Middle frontal gyrus (tissue), 1 donor: ENCODE data around the gene MAST3.
A peak's percentile ranks its signal among the peaks of the same experiment; 100 is the strongest.
"Not testable (repeated sequence)": the region's sequence is repeated elsewhere in the genome, so short reads cannot be mapped to it uniquely, and the experiment has no call there.

ENCODE experiments used
- DNase-seq: peaks from one replicate; pipeline ENCODE4 v3.0.0-alpha.2; 2015; ENCODE audit warnings: low spot score; ENCODE audit errors: extremely low spot score

Gene MAST3

DNA sequence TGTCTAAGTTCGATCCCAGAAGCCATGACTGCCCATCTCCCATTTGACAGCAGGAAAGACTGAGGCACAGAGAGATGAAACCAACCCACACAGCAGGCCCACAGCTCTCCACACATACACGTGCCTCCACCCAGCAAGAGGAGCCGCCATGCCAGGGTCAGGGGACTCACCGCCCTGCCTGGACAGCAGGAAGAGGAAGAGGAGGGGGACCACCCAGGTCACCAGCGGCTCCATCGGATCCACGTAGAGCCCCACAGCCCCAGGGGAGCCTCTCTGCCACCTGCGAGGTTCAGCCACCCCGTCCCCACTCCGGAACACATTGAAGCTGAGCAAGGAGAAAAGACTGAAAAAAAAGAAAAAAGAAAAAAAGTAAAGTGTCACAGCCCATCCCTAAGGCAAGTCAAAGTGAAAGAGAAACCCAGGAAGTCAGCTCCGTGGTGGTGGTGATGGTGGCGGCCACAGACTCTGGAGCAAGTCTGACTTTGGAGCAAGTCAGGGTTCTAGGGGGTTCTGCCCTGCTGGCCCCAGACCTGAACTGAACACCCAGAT, 10.9 kb upstream of the MAST3 start, which contains the start of gene IL12RB1:
IL12RB1 (minus strand) TSS at position 345 of the 549 bp plus-strand sequence; CDS start at position 234, 111 bp downstream.
- DNase-seq = no peak

DNA sequence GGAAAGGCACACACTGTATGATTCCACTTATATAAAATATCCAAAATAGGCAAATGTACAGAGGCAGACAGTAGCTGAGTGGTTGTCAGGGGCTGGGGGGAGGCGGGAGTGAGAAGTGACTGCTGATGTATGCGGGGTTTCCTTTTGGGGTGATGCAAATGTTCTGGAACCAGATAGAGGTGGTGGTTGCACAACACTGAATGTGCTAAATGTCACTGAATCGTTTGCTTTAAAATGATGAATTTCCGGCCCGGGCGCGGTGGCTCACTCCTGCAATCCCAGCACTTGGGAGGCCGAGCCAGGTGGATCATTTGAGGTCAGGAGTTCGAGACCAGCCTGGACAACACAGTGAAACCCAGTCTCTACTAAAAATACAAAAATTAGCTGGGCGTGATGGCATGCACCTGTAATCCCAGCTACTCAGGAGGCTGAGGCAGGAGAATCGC, 8.5 kb upstream of the MAST3 start:
- peak; percentile 42 for DNase-seq

DNA sequence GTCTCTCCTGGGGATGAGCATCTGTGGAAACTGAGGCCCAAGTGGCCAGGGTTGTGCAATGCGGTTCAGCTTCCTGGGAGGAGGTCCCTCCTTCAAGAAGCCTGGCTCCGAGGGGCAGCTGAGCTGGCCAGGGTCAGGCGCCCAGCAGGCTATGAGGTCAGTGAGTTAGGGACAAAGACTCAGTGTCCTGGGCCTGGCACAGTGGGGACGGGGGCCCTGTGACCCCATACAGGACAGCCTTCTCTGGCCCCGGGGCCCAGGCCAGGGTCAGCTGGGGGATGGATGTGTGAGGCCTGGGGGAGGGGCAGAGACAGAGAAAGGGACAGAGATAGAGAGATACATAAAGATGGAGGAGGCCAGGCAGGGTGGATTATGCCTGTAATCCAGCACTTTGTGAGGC, 7.9 kb upstream of the MAST3 start:
- peak; percentile 58 for DNase-seq

DNA sequence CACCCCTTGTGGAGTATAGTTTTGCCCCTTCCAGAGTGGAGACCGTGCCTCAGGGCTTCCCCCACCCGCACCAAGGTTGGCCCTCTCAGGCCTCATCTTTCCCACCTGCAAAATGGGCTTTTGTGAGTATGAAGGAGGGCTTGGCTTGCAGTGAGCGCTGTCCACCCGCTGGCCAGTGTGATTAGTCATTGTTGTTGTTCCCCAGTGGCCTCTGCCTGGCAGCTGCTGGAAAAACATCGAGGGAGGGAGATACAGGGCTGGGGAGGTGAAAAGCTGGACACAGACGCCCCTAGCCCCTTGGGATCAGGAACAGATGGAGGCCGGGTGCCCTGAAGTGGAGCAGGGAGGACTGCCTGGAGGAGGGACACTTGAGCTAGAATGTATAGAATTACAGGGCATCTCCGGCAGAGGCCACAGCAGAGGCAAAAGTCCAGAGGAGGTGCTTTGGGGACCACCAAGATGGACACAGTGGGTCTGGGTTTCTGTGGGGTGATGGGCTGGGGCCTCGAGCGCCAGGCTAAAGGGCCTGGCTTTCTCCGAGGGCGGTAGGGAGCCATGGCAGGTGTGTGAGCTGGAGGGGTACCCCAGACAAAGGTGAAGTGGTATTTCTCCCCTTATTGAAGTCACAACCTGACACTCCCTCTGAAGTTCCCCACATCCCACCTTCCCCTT, 6.9 kb upstream of the MAST3 start:
- no peak for DNase-seq

DNA sequence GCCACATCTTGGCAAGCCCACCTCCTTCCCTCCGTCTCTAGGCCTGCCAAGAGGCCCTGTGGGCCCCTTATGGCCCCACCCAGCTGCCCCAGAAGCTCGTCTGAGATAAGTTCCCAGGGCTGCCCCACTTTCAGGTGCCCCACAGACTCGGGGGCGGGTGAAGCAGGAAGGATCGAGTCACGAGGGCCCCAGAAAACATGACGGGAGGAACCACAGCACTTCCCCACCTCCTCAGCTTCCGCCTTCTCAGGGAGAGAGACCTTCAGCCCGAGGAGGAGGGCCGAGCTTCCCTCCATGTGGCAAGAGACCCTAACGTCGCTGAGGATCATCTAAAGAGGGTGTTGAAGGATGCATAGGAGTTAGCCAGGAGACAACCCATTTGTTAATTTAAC, 6.4 kb upstream of the MAST3 start:
- DNase-seq = no peak

DNA sequence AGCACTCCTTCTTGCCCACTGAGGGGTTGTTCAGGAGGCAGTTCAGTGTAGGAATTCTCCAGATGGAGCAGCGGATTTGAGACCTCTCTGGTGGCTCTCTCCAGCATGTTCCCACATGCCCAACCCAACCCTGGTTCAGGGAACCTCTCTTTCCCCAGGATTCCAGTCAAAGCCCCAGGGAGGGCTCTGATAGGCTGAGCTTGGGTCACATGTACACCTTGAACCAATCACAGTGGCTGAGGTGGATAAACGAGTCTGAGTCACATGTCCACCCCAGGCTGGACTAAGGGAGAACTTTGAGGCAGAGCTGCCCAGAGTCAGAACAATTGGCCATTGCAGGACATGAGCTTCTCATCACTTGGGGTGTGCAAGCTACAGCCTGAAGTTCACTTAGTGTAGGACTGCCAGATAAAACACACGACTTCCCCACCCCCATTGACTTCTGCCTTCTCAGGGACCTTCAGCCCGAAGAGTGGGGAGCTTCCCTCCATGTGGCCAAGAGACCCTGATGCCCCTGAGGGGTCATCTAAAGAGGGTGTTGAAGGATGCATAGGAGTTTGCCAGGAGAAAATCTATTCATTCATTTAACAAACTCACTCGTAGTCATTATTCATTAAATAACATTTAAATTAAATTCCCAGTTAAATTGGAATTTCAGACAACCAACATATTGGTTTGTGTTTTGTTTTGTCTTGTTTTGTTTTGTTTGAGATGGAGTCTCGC, 4.0 kb upstream of the MAST3 start:
- no peak for DNase-seq

DNA sequence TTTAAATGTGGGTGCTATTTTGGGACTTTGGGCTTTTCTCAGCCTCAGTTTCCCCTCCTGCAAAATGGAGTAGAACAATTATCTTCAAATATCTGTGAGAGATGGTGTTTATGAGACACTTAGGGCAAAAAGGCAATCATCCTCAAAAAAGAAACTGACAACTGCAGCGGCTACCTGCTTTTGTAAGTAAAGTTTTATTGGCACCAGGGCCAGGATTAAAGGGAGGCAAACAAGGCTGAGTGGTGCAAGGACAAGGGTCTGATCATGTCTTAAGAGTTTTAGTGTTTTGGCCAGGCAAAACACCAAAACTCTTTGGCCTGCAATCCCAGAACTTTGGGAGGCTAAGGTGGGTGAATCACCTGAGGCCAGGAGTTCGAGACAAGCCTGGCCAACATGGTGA, 1.3 kb upstream of the MAST3 start:
- DNase-seq = no peak

DNA sequence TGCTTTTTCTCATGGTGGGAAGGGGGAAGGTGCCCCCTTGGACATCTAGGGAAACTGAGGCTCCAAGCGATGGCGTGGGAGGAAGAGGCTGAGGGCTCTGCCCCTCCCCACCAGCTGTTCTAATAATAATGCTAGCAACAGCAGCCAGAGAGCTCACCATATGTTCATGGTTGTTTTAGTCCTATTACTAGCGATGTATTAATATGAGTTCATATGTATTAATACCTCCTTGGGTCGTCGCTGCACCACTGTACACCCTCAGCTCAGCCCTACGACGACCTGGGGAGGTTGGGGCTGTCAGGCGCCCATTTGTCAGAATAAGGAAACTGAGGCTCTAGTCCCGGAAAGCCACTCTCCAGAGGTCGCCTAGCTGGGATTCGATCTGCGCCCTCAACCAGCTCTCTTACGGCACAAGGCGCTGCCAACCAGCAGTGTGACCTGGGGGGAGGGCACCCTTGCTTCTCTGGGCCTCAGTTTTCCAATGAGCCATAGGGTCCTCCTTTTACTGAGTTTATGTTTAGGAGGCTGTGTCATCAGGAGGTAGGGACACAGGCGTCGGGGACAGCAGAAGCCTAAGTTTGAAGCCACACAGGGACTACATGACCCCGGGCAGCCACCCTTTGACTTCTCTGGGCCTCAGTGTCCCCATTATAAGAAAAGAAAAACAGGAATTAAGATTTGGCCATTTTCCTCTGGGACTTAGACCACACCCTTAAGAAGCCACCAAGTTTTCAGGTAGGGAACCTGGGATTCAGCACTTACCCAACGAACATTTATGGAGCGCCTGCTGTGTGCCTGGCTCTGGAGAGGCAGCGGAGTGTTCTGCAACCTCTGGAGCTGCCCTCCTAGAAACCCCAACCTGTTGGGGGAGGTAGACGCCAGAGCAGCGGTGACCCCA, 664 bp downstream of the MAST3 start:
- DNase-seq = no peak

DNA sequence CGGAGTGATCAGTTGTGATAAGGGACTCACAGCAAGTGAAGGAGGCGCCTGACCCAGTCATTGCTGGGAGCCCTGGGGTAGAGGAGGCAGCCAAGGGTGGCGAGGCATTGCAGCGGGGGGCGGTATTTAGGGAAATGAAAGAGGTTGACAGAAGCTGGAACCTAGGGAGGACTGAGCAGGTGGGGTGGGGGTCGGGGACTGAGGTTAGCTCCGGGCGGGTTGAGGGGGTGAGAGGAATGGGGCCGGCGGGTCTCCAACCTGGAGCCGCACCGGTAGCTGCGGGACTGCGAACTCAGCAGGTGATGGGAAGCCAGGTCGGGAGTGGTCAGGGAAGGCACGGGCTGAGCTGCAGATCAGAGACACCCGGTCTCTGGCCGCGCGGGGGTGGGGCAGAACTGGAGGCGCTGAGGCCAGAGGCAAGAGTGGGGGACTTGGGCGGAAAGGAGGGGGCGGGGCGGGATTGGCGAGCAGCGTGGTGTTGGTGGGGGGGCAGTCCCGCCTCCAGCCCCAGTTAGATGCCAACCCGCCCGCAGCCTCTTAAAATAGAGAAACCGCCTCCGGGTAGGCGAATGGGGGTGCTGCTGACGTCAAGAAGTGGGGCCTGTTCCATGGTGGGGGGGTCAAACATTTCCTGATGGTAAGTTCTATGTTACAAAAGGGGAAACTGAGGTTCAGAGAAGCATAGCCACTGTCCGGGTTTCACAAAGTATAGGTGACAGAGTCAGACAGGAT, 1.5 kb downstream of the MAST3 start:
- DNase-seq = no peak

DNA sequence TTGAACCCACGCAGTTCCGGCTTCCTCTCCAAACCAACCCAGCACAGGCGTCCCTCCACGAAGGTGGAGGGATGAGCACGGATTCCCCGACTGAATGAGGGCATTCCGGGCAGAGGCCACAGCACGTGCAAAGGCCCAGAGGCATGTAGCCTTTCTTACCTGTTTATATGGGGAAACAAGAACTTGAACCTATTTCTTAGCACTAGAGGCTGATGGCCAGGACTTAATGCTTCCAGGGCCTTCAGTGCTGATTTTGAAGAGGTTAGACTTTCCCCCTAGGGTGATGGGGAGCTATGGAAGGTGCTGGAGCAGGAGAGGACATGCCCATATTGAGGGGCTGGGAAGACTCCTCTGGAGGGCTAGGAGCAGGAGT, 2.0 kb downstream of the MAST3 start:
- no peak for DNase-seq

DNA sequence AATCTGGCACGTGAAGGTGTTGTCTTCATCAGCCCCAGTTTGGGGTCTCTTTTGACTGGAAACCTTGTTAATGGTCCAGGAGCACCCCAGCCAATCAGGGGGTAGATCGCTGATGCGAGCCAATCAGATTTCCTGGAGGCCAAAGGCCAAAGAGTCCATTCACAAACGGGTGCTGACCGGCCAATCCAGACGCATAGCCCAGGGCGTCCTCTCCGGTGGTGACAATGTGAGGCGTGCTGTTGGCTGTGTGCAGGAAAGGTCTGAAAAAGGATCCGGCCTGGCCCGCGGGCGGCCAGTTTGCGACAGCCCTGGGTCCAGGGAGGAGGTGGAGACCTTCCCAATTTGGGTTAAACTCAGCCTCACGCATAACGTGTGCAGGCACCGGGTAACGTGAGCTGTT, 3.1 kb downstream of the MAST3 start:
- no peak for DNase-seq

DNA sequence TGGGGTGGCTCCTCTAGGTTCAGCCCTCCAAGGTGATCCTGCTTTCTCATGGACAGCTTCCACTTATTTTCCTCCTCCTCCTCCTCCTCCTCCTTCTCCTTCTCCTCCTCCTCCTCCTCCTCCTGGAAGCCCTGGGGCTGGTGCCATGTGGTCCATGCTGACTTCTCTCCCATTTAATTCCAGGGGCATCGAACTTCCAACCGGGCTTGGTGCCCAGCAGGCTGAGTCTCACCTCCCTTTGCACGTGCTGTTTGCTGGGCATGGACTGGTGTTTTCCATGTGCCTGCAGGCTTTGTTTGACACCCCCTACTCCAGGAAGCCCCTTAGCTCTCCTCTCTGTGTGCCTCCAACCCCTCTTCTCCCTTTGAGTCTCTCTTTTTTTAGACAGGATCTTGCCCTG, 3.7 kb downstream of the MAST3 start:
- DNase-seq = no peak

DNA sequence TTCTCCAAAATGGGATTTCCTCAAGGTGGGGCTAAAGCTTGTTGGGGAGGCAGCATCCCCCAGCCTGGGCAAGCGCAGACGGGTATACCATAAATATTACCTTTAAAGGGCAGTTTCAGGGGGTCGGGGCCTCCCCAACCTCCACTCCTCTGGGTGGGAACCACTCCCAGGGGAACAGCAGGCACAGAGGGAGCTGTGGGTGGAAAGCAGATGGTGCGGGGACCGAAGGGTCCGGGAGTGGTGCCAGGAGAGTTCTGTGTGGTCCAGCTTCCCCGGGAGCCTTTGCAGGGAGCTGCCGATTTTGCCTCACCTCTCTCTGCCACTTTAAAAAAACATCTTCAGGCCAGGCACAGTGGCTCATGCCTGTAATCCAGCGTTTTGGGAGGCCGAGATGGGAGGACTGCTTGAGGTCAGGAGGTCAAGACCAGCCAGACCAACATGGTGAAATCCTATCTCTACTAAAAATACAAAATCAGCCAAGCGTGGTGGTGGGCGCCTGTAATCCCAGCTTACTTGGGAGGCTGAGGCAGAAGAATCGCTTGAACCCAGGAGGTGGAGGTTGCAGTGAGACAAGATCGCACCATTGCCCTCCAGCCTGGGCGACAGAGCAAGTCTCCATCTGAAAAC, 5.5 kb downstream of the MAST3 start:
- peak; percentile 53 for DNase-seq

DNA sequence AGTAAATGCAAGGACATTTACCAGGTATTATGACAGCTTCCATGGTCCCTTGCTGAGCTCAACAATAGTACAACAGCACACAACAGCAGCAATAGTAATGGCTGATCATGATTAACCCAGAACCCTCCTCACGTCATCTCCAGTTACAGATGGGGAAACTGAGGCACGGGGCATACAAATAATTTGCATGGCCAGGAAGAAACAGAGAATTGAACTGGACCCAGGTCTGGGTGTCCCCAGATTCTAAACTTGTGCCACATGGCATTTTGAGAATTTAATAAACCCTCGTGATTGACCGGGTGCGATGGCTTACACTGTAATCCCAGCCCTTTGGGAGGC, 7.2 kb downstream of the MAST3 start:
- DNase-seq = no peak

DNA sequence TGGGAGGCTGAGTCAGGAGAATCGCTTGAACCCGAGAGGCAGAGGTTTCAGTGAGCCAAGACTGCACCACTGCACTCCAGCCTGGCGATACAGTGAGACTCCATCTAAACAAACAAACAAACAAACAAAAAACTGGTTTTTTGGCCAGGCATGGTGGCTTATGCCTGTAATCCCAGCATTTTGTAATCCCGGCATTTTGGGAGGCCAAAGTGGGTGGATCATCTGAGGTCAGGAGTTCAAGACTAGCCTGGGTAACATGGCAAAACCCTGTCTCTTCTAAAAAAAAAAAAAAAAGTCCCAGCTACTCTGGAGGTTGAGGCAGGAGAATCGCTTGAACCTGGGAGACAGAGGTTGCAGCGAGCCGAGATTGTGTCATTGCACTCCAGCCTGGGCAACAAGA, 7.7 kb downstream of the MAST3 start:
- not testable (repeated sequence) for DNase-seq

DNA sequence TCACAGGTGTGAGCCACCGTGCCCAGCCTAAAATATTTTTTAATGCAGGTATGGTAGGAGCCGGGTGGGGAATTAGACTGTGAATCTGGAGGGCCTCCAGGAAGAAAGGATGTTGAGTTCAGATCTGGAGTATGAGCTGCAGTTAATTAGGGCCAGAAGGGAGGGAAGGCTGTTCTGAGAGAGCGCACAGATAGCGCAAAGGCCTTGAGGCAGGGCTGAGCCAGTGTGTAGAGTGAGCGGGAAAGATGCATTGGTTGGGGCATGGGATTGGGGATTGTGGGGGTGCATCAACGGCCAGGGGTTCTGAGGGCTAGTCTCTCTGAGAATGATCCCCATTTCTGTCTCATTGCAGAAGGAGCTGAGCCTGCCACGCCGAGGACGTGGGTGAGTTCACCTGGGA, 9.7 kb downstream of the MAST3 start:
- DNase-seq = no peak

DNA sequence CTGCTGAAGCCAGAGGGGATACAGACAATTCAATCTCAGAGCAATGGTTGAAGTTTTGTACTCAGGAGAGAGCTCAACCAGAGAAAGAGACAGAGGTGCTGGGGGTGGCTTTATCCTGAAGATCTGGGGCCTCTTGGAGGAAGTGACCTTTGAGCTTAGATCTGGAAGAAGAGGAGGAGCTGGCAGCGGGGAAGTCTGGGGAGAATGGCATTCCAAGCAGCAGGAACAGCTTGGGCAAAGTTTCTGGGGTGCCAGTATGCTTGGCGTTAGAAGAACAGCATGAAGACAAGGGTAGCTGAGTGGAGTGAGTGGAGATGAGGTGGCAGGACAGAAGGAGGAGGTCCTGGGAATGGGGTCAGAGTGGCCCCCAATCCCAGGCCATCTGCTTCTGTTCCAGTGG, 11.3 kb downstream of the MAST3 start:
- DNase-seq = no peak

DNA sequence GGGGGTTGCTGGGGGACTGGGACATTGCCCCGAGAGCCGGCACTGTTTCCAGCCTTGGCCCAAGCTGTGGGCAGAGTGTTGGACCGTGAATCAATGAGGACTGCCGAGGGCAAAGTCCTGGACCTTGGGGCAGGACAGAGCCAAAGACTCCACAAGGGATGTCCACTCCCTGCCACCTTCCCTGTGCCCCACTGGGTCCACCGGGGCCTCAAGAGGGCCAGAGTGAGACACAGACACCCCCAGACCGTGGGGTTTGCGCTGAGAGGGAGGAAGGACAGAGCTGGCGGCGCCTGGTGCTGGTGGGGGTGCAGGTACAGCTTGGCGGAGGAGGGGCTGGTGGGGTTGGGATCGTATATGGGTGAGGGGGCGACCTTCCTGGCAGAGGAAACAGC, 11.8 kb downstream of the MAST3 start:
- no peak for DNase-seq

DNA sequence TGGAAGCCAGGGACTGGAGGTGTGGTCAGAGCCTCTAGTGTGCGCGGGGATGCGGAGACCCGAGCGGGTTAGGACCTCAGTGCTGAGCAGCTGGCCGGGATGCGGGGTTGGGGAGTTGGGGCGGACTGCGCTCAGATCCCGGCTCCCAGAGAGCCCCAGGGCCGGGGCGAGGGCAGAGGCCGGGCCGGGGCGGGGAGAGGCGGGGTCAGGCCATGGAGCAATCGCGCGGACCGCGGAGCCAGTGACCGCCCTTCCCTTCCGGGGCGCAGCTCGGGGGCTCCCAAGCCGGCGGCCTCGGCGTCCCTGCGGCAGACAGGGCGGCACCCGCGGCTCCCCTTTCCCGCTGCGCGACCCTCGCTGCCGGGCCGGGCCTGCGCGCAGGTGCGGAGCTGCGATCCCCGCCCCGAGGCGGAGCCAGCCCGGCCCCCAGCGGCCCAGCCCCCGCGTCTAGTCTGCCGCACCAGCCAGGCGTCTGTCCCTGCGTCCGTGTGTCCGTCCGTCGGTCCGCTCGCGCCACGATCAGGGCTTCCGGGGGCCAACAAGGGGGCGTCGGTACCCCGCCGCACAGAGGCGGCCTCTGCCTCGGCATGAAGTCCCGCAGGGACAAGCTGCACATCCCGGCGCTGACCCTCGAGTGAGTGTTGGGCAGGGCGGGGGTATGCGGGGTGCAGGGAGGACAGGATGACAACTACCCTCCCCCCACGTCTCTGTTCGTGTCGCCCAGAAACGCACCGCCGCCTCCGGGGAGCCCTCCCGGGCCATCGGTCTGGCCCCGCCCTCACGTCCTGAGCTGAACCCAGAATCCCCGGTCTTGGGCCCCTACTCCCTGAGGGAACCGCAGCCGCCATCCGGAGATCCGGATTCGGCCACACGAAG, 12.4 kb downstream of the MAST3 start:
- no peak for DNase-seq
